Umbilical cord (tissue), 1 donor: ENCODE results near the gene ASAP3. TPM values are rescaled to one million over a fixed set of nuclear protein-coding genes. Genes with fewer than 3 reads are reported as not detected.

Source experiments
- total RNA-seq: library from RNA; depleted of rRNA; stranded (reverse); fragments of >200 nt; gene quantifications from one replicate; pipeline ENCODE4 v1.2.3, GENCODE V29; 2014; ENCODE audit warnings: low replicate concordance; ENCODE audit not compliant: insufficient read depth

Gene ASAP3
- total RNA-seq, 1 donor from 2014 or later: 35.6 TPM

Other genes starting within 250 kb of the ASAP3 start
- 85.7 TPM for gene HNRNPR, start 139.9 kb downstream of the ASAP3 start, total RNA-seq
- gene ZNF436, start 114.3 kb downstream of the ASAP3 start, total RNA-seq: 21.4 TPM
- 44.8 TPM for gene TCEA3, start 59.4 kb downstream of the ASAP3 start, total RNA-seq
- gene E2F2, start 47.1 kb upstream of the ASAP3 start, total RNA-seq: 5.1 TPM
- 151 TPM for gene ID3, start 75.3 kb upstream of the ASAP3 start, total RNA-seq
- gene RPL11, start 207.6 kb upstream of the ASAP3 start, total RNA-seq: 1,023 TPM